ENCODE results near the gene PIR. TPM values are rescaled to one million over a fixed set of nuclear protein-coding genes. Genes with fewer than 3 reads are reported as not detected.

The PIR gene
- total RNA-seq, 2 donors from 2014 or later: 3.9 to 5.3 TPM

GRCh38 chrX:15475486-15475885, 17.6 kb downstream of the PIR start:
- no peak overlapping the region for H3K4me3 ChIP-seq
- 64 to 73% methylated on average over 4 of the region's 4 CpGs for WGBS, 2 donors
- no peaks in the 10 kb centered on the region for H3K9me3 ChIP-seq
- intact Hi-C loops (cut with DNase I): no loop called here
- no peak overlapping the region for H3K27ac ChIP-seq
- no peaks in the 10 kb centered on the region for H3K27me3 ChIP-seq
- TF ChIP-seq CTCF (IDR thresholded peaks at IDR 0.05) (no peak), POLR2A (IDR thresholded peaks at IDR 0.05) (no peak)
- no peaks in the 10 kb centered on the region for H3K4me1 ChIP-seq
- H3K36me3 ChIP-seq (replicated peaks in 1 of 2; ENCODE audit: insufficient read depth in 1 of 2, low read depth in 2 of 2): no peaks in the 10 kb centered on the region
- no peak for ATAC-seq
- DNase-seq: no peak

- Histone ChIP-seq H3K4me3 (no peak overlapping the region), H3K9me3 (no peaks in the 10 kb centered on the region), H3K27me3 (no peaks in the 10 kb centered on the region), H3K27ac (no peak overlapping the region), H3K4me1 (no peaks in the 10 kb centered on the region), H3K36me3 (replicated peaks in 1 of 2; ENCODE audit: insufficient read depth in 1 of 2, low read depth in 2 of 2) (no peaks in the 10 kb centered on the region)
- intact Hi-C loops (cut with DNase I): no loop called here
- no peak for DNase-seq
- WGBS, 2 donors: 58 to 66% methylated on average over 5 of the region's 5 CpGs
- no peak for ATAC-seq
- no peak for TF ChIP-seq CTCF (IDR thresholded peaks at IDR 0.05)
- TF ChIP-seq POLR2A (IDR thresholded peaks at IDR 0.05): no peak
These were observed 18.1 kb downstream of the PIR start for GRCh38 chrX:15475021-15475420.

GRCh38 chrX:15474028-15474427, 19.1 kb downstream of the PIR start:
- WGBS, 2 donors: 74 to 78% methylated on average over 4 of the region's 4 CpGs
- intact Hi-C loops (cut with DNase I): no loop called here
- Histone ChIP-seq H3K27ac (no peak overlapping the region), H3K4me1 (no peaks in the 10 kb centered on the region), H3K27me3 (no peaks in the 10 kb centered on the region), H3K4me3 (no peak overlapping the region), H3K9me3 (no peaks in the 10 kb centered on the region), H3K36me3 (replicated peaks in 1 of 2; ENCODE audit: insufficient read depth in 1 of 2, low read depth in 2 of 2) (no peaks in the 10 kb centered on the region)
- DNase-seq (no peak), ATAC-seq (no peak)
- TF ChIP-seq CTCF (IDR thresholded peaks at IDR 0.05) (no peak), POLR2A (IDR thresholded peaks at IDR 0.05) (no peak)

GRCh38 chrX:15472531-15472930, 20.6 kb downstream of the PIR start:
- Histone ChIP-seq H3K9me3 (no peaks in the 10 kb centered on the region), H3K4me3 (no peak overlapping the region), H3K36me3 (replicated peaks in 1 of 2; ENCODE audit: insufficient read depth in 1 of 2, low read depth in 2 of 2) (no peaks in the 10 kb centered on the region)

More at GRCh38 chrX:15472531-15472930, 20.6 kb downstream of the PIR start:
- Histone ChIP-seq H3K27me3 (no peaks in the 10 kb centered on the region), H3K4me1 (no peaks in the 10 kb centered on the region), H3K27ac (no peak overlapping the region)
- ATAC-seq (no peak), DNase-seq (no peak)
- intact Hi-C loops (cut with DNase I): no loop called here
- no peak for TF ChIP-seq CTCF (IDR thresholded peaks at IDR 0.05)
- no peak for TF ChIP-seq POLR2A (IDR thresholded peaks at IDR 0.05)
